AG09319 (cell line): ENCODE results near the gene SMIM21.

ENCODE experiments used
- DNase-seq: peaks from one replicate; pipeline ENCODE4 v3.0.0-alpha.2; 2010; ENCODE audit warnings: low read depth; ENCODE audit errors: extremely low read depth
- CTCF ChIP-seq: IDR thresholded peaks from 2 replicates; pipeline ENCODE4 v1.5.1; 2011; ENCODE audit warnings: low read depth, mild to moderate bottlenecking, inconsistent platforms, low read length, moderate library complexity

SMIM21 gene

GRCh38 chr18:75427603-75428002 lies at the start of gene SMIM21:
SMIM21 (minus strand) TSS chr18:75427703; CDS start chr18:75427563, 140 bp downstream.
- no peak for TF ChIP-seq CTCF
- no peak for DNase-seq

GRCh38 chr18:75475228-75475627 lies 47.7 kb upstream of the SMIM21 start:
- peak; percentile 85 for DNase-seq
- TF ChIP-seq CTCF: no peak

- DNase-seq: no peak
- TF ChIP-seq CTCF: no peak
Measured at GRCh38 chr18:75474332-75474731, 46.8 kb upstream of the SMIM21 start.

- no peak for DNase-seq
- TF ChIP-seq CTCF: no peak
Measured at GRCh38 chr18:75473316-75473715, 45.8 kb upstream of the SMIM21 start.

- TF ChIP-seq CTCF: no peak
- no peak for DNase-seq
Measured at GRCh38 chr18:75472906-75473305, 45.4 kb upstream of the SMIM21 start.

GRCh38 chr18:75472396-75472795 lies 44.9 kb upstream of the SMIM21 start:
- no peak for DNase-seq
- TF ChIP-seq CTCF: no peak

- no peak for DNase-seq
- no peak for TF ChIP-seq CTCF
Measured at GRCh38 chr18:75471850-75472249, 44.3 kb upstream of the SMIM21 start.
